GM23248 (cell line): ENCODE measurements around the gene IFT122.

Experiments used
- EZH2 ChIP-seq: fragments of 200-600 bp; sonication (generic); IDR thresholded peaks from 2 replicates; pipeline ENCODE4 v1.6.1; 2018; ENCODE audit warnings: antibody characterized with exemption, mild to moderate bottlenecking; ENCODE audit not compliant: insufficient read depth, poor library complexity, severe bottlenecking
- EZH2phosphoT487 ChIP-seq: fragments of 200-600 bp; sonication (generic); IDR thresholded peaks from 2 replicates; pipeline ENCODE4 v1.6.1; 2018; ENCODE audit warnings: antibody characterized with exemption, moderate library complexity, mild to moderate bottlenecking, low read depth; ENCODE audit not compliant: insufficient read depth

DNA sequence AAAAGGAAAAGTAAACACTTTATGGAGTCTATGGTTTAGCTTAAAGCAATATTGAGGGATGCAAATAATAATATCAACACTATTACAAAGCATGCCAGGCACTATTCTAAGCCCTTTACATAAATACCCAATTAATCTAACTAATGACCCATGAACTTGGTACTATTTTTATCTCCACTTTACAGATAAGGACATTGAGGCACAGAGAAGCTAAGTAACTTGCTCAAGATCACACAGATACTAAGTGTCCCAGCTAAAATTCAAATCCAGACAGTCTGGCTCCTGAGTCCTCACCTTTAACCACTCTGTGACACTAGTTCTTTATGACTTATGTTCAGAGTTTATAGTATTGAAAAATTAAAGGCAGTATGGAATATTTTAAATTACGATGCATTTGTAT is 5.9 kb upstream of the IFT122 start:
- no peak for TF ChIP-seq EZH2
- TF ChIP-seq EZH2phosphoT487, result no peak
